ENCODE data around the gene TNNI3K. TPM values are rescaled to one million over a fixed set of nuclear protein-coding genes. Genes with fewer than 3 reads are reported as not detected.

Gene TNNI3K
- polyA plus RNA-seq, 5 donors, result 0.70 to 2.7 (median 1.3) TPM

DNA sequence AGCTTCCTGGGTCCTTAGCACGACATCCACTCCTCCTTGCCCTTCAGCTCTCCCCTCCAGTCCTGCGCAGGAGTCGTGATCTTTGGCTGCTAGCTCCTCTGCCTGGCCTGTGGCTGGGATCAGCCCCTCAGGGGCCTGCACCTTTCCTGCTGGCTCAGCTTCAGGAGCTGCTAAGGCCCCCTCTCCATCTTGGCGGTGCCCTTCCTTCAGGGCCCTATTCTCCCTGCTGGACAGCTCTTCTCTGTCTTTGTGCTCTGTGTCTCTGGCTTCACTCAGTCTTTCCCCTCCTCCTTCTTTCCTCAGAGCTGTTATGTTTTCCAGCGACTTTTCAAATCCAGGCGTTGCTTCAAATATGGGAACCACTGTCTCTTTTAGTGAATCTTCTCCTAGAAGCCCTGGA, 336.7 kb downstream of the TNNI3K start:
- DNase-seq, result no peak

DNA sequence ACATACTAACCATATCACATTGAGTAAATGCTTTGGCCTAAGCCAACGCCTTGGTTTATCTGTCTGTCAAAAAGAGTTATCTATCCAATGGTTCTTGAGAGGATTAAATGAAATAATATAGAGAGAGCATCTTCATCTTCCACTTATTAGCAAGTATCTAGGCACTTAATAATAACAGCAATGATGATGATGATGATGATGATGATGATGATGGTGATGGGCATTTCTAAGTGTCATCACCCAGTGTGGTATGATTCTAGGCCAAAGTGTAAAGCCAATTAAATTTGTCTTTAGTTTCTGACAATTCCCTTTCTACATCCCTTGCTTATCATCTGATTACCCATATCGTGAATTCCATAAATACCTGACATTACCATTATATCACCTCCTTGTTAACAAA, 342.9 kb downstream of the TNNI3K start:
- DNase-seq, result no peak

DNA sequence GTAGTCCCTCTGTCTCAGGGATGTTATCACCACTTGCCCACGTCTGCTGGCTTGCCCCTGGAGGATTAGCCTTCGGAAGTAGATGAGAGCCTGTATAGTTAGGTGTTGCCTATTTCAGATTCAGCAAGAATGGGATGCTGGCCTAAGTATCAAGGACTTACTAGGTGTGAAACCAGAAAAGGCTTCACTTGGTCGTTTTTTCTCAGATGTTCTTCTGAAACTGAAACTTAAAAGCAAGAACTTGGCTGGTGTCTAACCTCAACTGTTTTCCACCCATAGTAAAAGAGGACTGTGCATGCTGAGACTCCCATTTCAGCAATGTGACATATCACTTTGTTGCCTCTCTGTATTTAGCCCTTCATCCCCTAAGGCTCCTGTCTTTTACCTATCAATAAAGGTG, 344.2 kb downstream of the TNNI3K start:
- DNase-seq, result no peak

DNA sequence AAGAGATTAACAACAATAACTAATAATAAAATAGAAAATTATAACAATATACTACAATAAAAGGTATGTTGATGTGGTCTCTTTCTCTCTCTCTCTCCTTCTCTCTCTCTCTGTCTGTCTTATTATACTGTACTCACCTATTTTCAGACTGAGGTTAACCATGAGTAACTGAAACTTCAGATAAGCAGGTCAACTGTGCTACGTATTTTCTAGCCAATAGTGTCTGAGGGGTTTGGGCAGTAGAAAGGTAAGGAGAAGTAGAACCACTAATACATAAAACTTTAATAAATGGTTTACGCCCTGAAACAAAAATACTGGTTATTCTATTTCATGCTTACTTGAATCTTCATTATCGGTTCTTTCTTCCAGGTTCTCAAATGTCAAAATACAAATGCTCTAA, 348.2 kb downstream of the TNNI3K start:
- DNase-seq, result no peak

DNA sequence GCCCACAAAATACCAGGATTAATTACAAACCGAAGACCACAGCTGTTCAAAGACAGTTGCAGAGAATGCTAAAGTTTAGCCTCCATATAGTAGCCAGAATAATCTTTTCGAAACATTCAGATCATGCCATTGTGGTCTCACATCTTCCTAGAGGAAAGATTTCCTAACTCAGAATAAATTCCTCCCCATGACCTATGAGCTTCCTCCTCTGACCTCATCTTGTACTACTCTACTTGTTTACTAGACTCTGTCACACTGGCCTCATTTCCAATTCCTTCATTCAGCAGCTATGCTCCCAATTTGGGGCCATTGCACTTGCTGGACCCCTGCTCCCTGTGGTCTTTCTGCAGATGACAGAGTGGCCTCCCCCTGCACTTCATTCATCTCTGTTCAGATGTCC, 349.0 kb downstream of the TNNI3K start:
- no peak for DNase-seq

DNA sequence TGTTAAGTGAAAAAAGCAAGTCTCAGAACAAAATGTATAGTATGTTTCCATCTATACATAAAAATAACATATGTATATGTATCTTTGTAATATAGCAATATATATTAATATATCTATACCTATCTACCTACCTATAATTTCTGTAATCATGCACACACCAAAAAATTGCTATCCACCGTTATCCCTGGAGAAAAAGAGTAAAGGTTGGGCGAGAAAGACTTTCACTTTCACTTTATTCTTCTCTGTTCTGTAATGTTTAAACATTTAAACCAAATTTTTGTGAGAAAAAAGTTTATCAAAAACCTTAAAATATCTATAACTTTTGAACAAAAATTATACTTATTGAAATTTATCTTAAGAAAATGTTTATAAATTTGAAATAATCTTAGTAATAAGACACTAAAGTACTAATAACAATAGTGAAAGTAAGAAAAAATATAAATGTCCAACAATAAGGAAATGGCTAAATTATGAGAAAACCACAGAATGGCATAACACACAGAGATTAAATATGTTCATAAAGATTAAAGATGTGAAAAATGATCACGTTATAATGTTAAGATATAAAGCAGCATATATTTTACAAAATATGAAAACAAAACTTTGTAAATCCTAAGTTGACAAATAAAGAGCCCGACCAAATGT, 351.2 kb downstream of the TNNI3K start:
- no peak for DNase-seq

DNA sequence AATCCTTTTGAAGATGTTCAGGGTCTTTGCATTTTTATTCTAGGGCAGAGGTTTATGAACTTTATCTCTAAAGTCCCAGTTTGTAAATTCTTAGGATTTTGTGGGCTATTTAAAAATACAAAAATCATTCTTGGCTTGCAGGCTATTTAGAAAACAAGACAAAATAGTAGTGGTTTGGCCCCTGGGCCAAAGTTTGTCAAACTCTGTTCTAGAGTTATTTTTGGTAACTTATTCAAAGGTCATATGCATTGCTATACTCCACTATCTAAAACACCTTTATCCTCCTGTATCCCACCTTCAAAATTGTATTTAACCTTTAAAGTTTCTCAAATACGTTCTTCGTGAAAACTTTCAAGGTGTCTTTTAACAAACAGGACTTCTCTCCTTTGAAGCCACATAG, 352.7 kb downstream of the TNNI3K start:
- DNase-seq, result no peak

DNA sequence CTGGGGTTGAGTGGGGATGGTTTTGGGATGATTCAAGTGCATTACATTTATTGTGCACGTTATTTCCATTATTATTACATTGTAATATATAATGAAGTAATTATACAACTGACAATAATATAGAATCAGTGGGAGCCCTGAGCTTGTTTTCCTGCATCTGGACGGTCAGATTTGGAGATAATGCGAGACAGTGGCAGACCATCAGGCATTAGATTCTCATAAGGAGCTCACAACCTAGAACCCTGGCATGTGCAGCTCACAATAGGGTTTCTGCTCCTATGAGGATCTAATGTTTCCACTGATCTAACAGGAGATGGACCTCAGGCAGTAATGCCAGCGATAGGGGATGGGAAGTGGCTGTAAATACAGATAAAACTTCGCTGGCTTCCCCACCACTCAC, 355.1 kb downstream of the TNNI3K start:
- DNase-seq, result no peak

DNA sequence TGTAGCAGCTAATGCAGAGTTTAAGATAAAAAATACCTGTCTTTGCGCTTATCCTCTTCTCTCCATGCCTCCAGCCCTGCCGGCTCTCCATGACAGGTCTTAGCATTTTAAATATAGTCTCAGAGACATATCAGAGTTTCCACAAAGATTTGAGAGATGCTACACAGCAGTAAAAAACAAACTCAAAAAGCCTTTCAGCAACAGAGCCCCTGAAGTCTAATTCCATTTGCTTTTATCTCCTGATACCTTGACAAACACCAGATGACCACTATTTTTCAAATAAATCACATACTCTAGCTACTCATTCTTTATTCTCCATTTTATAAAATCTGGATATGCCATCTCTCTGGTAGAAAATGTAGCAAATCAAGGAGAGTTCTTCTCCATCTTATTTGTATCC, 356.8 kb downstream of the TNNI3K start:
- no peak for DNase-seq

DNA sequence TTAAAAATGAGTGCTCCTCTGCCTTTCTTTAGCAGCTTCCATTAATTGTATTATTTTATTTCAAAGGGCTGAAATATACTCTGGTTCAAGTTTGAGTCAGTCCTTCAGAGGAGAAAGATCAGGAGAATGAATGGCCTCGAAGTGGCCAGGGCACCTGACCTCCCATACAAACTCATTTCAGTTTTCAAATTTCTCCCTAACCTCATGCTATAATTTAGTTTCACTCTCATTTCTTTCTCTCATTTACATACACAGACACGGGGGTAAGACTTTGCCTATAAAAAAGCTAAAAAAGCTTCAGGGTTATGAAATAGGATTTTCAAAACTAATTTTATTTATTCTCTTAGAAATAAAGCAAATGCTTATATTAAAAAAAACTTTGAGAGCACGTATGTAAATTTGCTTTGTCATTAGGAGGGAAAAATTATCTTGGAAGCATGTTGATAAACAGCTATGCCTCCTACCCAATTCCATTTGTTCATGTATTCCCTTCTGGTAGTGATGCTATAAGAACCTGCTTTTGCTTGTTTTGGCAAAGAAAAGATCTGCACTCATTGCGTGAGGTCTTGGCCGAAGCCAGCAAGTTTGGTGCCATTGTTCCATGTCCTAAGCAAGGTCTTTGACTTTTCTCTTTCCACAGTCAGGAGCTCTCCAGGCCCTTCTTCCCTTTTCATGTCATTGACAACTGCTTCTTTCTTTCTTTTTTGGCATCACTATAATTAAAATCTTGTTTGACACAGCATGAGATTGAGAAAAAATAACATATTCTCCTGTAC, 357.6 kb downstream of the TNNI3K start:
- no peak for DNase-seq

Other genes starting within 250 kb of the TNNI3K start
- gene LRRIQ3, start 37.2 kb upstream of the TNNI3K start, polyA plus RNA-seq (ENCODE audit: insufficient read depth in 1 of 5, insufficient read length in 5 of 5, low replicate concordance in 1 of 5), result 1 to 10 TPM in 4 of 5 donors, under 1 TPM in 1; 0.81 to 3.1 (median 2.0) TPM
- 10 to 100 TPM; 15.1 to 29.9 (median 25.1) TPM for gene FPGT, start 37.1 kb upstream of the TNNI3K start, polyA plus RNA-seq (ENCODE audit: insufficient read depth in 1 of 5, insufficient read length in 5 of 5, low replicate concordance in 1 of 5)